Panc1 (cell line): ENCODE results near the gene ANAPC1.
"Not testable (repeated sequence)": the region's sequence is repeated elsewhere in the genome, so short reads cannot be mapped to it uniquely, and the experiment has no call there.

Experiments used
- CTCF ChIP-seq: fragments of 450-650 bp; IDR thresholded peaks from 2 replicates; pipeline ENCODE4 v1.5.1; 2017; ENCODE audit warnings: mild to moderate bottlenecking
- POLR2AphosphoS5 ChIP-seq: IDR thresholded peaks from 2 replicates; pipeline ENCODE4 v1.6.1; 2012; ENCODE audit warnings: mild to moderate bottlenecking, low read depth, low read length, moderate library complexity
- REST ChIP-seq, 2 experiments: IDR thresholded peaks; 2 replicates each; pipeline ENCODE4 v1.6.1; 2011 to 2012; ENCODE audit warnings: low read depth in 2 of 2, control low read depth in 1 of 2, low read length in 1 of 2, mild to moderate bottlenecking in 1 of 2, moderate library complexity in 1 of 2; ENCODE audit not compliant: insufficient read depth in 1 of 2
- SIN3A ChIP-seq: IDR thresholded peaks from 2 replicates; pipeline ENCODE4 v1.6.1; 2012; ENCODE audit warnings: low read depth, mild to moderate bottlenecking, low read length, moderate library complexity, borderline replicate concordance; ENCODE audit not compliant: insufficient read depth
- TCF7L2 ChIP-seq: IDR thresholded peaks from 2 replicates; pipeline ENCODE4 v1.6.1; 2011; ENCODE audit warnings: mild to moderate bottlenecking, low read depth, low read length, inconsistent platforms

GRCh38 chr2:111767087-111767486, 116.9 kb downstream of the ANAPC1 start:
- not testable (repeated sequence) for TF ChIP-seq CTCF; POLR2AphosphoS5; REST (IDR thresholded peaks at IDR 0.05; ENCODE audit: insufficient read depth in 1 of 2, low read depth in 2 of 2, low read length in 1 of 2); TCF7L2; SIN3A
